HG03159 (cell line): ENCODE measurements around the gene BDH2.

Experiments
- ATAC-seq: cut with Tn5 transposase; IDR thresholded peaks from one replicate; pipeline ENCODE4 v1.9.1; 2021; ENCODE audit warnings: mild to moderate bottlenecking, moderate library complexity; ENCODE audit not compliant: unreplicated experiment

Gene BDH2

DNA sequence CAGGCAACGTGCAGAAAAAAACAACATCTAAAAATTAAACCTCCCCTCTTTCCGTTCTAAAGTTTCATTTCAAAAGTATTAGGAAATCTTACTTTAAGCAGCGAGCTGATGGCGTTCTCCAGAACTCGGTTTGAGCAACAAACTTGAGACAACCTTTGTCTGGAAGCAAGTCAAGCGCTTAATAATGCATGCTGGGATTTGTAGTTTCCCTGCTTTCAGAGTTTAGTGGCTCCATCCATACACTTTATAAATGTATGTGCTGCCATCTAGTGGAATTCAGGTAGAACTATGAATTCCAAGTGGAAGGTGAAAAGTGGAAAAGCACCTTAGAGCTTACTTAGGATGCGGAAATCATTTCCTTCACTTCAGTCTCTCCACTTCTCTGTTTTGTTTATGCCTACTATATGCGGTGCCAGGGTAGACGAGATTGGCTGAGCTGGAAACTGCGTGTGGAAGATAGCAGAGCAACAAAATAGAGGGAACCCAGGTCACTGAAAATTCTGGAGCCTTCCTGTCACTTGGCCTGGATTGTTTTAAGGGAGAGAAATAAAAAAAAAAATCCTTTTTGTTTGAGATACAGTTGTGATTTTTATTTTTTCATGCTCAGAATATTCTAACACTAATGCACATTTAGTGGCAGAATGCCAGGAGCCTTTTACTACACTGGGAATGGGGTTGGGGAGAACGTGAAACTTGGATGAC, at the start of gene BDH2:
BDH2 (minus strand) TSS at position 144 of the 702 bp plus-strand sequence. CDS start 3,580 bp downstream, outside the sequence.
- ATAC-seq: peak; percentile 97

DNA sequence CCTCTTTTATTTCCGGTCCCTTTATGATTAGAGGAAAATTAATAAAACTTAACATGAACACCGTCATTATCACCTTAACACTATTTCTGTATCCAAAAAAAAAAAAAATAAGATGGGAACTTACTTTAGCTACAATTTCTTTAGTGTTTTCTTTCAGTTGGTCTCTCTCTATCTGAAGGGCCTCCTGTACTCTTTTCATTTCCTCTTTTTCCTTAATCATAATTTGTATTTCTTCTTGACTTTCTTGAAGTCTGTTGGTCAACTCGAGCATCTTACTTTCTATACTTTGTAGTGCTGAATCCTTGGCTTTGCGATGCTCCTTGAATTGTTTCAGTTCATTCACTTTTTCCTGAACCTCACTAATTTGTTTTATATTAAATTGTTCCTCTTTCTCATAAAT, 45.3 kb upstream of the BDH2 start:
- ATAC-seq: no peak

DNA sequence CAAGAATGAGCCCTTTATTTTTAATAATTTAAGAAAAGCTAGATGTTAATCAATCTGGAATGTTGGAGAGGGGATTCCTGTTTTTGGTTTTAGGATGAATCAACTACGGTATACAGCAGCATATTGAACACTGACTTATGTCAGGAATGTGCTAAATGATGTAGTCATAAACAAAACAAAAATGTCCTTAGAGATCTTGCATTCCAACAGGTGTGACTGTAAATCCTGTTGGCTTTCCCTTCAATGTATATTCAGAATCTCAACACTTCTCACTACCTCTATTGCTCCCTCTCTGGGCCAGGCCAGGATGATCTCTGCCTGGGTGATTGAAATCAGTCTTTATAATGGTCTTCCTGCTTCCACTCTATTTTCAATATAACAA, 37.8 kb upstream of the BDH2 start:
- ATAC-seq: no peak

DNA sequence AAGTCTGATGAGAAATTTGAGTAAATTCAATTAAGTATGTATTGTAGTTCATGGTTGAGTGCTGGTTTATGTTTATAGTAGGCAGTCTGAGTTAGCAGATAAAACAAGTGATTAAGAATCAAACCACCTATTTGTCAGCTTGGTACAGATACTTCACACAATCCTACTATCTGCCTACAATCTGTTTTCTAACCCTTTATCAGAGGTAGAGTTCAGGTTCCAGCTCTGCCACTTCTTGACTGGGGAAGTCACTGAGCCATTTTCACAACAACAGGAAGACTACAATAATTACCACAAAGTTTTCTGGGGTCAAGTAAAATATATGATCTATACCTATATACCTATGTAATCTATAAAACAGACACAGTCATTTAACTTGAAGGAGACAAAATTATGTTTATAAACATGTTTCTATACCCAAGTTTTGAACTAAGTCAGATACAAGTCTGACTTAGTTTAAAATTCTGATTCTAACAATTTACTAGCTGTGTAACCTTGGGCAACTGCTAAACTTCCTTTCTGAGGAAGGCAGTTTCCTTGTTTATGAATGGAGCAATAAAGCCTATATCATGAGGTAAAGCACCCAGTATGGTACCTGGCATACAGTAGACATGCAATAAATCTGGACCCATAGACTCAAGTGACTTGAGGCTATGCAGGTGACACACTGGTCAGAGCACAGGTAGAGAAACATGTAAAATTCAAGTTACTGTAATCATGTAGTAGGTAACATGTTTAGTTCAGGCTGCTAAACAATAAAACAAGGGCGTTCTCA, 37.2 kb upstream of the BDH2 start:
- no peak for ATAC-seq

DNA sequence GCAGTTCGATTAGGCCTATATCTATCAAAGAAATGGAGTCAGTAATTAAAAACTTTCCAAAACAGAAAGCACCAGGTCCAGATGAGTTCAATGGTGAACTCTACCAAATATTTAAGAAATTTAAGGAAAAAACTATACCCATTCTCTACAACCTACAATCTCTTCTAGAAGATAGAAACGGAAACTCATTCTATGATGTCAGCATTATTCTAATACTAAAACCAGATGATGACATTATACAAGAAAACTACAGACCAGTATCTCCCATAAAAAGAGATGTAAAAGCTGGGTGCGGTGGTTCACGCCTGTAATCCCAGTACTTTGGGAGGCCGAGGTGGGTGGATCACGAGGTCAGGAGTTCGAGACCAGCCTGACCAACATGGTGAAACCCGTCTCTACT, 29.5 kb upstream of the BDH2 start:
- no peak for ATAC-seq

DNA sequence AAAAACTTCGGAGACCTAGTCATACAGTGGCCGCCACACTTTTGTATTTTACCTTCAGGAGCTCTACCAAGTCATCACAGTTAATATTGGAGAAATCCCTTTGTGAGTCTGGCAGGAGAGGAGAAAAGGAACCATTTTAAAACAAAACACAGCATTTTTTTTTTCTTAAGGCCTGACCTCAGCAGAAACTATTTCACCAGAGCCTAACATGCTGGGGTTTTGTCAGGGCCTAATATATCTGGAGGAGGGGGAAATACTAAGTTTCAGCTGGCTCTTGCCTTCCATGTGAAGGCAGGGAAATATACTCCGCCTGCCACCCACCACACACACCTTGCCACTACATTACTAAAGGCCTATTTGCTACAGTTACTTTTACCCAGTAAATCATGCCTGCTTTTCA, 26.5 kb upstream of the BDH2 start:
- no peak for ATAC-seq

DNA sequence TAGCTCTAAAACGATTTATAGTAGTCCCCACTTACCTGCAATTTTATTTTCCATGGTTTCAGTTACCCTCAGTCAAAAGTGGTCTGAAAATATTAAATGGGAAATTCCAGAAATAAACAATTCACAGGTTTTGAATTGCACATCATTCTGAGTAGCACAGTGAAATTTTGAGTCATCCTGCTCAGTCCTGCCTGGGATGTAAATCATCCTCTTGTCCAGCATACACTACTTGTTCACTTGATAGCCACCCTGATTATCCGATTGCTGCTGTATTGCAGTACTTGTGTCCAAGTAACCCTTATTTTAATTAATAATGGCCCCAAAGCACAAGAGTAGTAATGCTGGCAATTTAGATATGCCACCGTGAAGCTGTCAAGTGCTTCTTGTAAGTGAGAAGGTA, 23.5 kb upstream of the BDH2 start:
- ATAC-seq: no peak

DNA sequence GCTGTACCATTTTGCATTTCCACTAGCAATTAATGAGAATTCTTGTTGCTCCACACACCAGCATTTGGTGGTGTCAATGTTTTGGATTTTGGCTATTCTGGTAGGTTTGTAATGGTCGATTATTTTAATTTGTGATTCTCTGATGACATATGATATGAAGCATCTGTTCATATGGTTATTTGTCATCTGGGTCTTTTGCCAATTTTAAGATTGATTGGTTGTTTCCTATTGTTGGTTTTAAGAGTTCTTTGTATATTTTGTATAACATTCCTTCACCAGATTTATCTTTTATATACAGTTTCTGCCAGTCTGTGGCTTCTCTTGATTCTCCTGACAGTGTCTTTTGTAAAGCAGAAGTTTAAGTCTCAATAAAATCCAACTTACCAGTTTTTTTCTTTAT, 18.5 kb upstream of the BDH2 start:
- no peak for ATAC-seq

DNA sequence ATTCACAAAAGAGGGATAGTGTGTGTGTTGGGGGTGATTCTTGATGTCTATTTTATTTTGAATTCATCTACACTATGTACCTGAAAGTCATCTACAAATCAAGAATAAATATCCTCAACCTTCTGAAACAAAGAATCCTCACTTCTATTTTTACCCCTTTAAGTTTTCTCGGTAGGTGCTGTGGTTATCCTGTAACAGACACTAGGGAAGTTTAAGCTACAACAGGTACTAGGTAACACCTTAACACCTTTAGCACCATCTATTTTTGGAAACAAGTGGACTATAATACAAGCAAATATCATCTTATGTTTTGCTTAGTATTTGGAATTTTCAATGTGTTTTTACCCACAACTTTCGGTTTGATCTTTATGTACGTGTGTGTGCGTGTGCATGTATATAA, 12.0 kb upstream of the BDH2 start:
- ATAC-seq: no peak

DNA sequence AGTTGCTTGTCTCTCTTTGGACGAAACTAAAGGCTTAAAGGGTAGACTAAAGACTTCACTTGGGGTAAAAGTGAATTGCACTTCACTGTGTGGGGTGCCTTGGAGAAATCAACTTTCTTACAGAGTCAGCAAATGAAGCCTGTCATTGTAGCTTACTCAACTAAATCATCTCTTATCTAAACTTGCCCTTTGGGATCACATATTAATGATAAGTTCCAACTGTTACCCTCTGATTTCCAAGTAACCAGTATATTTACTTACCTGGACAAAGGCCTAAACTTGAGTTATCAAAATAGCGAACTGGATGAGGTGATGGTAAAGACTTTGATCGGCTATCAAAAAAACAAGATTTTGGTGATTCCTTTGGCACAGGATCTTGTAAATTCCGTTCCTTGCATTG, 8.9 kb upstream of the BDH2 start:
- no peak for ATAC-seq

DNA sequence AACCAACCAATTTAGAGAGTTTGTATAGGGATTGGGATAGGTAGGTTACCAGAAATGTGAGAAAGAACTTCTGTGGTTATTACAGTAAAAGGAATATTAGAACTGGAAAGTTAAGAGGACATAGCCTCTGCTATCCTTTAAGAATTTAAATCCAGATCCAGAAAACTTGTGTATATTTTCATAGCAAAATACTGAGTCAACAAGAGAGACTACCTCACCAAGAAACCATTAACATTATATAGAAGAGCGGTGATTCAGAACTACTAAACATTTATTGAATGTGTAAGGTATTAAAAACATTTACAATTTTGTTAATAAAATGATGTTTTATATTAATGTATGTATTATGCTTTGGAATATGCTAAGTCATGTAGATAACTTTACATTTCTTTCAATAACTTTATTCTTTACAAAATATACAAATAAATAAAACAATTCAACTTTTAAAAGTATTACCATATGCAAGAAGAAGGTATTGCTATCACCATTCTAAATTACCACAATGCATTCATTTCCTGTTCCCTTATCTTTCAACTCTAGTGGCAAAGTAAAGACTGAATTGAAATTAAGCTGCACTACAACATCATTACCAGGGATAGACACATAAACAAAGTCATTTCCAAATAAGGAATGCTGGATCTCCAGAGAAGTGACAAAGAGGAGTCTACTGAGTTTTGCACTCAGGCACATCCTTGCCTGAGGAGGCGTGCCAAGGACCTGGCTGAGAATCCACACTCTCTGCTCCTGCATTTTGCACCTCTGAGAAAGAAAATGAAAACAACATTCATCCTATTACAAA, 6.1 kb upstream of the BDH2 start:
- no peak for ATAC-seq

DNA sequence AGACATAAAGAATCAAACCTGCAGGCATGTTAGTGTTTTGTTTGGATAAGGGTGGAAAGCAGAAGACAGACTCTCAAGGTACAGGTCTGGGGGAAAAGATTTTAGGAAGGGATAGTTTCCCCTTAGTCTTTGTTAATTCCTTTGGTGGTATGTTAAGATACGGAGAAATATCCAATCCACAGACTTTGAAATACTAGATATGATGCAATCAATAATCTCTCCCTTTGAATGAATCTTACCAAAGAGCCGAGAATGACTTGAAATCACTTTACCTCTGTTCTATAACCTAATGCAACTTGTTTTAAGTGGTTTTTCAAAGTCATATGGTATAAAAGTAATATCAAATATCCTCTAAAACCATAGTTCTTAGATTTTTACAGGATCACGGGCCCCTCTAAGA, 5.3 kb upstream of the BDH2 start:
- no peak for ATAC-seq

DNA sequence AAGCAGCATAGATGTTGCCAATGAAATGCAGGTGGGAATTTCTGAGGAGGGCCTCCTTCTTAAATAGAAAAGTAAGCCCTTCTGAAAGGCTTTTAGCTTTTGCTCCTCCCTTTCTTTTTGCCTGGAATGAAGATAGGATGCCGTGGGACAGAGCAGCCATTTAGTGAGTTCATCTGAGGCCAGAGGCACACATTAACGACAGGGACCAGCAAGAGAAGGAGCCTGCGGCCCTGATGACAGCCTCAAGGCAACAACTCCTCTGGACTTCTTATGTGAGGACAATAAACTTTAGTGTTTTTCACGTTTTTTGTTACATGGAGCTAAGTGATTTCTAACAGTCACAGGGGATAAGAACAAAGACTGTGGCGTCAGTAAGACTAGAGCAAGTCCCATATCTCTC, 1.1 kb upstream of the BDH2 start:
- no peak for ATAC-seq

DNA sequence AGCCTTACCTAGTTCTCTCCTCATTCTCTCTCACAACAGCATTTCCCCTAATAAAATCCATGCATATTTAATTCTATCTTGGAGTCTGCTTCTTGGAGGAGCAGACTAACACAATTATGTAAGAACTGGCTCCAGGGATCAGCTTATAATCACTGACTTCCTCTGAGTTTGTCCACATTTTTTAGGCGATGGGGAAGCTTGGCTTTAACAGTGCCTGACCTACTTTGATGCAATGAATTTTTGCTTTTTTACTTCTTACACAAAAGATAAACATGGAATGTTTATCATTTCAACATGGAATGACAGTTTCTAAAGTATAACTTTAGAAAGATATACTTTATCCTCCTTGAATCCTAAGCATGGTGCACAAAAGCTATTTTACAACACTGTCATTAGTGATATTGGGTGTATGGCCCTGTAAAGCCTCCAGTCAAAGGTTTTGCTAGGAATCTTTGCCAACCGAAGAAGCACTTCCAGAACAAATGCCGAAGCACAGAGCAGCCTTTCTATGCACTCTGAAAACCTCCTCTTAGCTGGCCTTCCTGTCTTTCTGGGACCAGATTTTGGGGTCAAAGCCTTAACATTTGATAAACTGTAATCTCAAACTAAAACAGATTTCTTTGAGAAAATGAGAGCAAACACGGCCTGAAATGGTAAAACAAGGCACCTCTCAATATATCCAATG, 736 bp downstream of the BDH2 start:
- no peak for ATAC-seq

DNA sequence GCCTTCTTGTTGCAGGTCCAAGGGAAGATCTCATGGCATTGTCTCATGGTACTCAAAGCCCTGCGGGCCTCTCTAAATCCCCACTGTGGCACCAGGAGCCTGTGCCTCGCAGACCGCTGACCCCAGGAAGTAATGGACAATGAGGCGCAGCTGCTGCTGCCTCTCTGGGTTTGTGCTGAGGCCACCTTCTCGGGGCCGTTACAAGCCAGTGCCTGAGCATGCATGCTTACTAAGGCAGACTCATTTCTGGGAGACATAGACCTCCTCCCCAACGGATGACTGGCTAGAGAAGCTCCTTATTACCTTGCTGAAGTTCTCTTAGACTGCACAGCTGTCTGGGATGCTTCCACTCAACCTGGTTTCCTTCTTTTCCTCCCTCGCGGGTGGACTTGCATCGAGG, 1.3 kb downstream of the BDH2 start:
- ATAC-seq: no peak

DNA sequence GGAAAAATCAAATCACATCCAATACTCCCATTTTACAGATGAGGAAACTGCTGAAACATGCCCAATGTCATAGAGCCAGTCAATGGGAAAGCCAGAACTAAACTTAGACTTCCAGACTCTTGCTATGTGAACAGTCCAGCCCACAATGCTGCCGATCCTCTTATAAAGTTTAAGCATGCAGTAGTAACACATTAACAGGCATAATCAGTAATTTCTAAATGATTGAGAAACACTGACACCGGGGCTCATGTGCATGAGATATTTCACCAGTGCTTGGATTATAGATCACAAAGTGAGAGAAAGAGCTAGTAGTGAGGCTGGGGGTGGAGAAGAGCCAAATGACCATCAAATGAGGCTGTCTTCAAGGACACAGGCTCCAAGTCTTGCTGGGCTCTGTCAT, 2.5 kb downstream of the BDH2 start:
- ATAC-seq: no peak

DNA sequence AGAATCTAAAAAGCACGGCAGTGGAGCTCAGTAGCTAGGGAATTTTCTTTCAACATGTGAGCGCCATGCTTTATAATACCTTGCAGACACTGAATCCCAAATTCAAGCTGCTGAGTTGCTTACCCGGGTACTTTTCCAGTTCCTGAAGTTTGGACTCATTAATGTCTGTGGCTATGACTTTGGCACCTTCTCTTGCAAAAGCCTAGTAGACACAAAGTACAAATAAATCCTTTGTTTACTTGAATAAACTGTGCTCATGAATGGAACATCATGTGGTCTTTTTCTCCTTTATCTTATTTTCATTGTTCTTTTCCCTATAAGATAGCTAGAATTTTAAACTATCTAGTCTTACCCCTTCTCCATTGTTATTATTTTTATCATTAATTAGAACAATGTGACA, 4.6 kb downstream of the BDH2 start:
- no peak for ATAC-seq

DNA sequence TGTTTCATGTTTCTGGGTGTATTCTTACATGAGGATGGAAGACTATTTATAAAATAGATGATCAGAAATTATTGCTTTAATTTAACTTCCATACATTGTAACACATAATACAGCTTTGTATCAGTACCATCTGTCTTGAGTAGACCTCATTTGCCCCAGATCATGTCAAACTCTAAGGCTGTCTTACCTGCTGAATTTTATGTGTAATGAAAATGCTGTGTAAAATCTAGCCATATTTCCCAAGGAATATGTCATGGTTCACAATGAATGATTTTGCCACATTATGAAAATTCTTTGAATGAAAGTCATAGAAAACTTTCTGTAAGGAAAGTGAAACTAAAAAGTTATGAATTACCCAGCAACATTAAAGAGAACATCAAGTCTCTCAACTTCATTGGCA, 7.4 kb downstream of the BDH2 start:
- ATAC-seq: no peak

DNA sequence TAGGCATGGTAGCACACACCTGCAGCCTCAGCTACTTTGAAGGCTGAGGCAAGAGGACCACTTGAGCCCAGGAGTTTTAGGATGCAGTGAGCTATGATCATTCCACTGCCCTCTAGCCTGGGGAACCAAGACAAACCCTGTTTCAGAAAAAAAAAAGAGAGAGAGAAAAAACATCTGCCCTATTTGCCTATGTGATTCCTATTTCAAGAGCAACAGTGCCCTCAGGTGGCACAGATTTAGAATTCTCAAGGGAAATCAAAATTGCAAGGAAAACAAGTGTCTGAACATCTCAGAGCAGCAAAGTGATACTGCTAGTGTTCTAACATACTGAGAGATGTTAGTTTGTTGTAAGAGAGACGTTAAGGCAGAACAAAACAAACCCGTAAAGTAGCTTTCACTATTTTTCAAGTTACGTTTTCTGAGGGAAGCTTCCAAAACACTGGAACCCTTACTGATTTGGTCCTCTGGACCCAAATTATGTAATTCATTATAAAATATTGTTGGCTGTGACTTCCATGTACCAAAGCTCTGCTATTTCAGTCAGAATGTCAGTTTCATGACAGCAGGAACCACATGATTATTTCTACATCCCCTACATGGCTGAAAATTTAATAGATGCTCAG, 7.9 kb downstream of the BDH2 start:
- ATAC-seq: peak; percentile 72

DNA sequence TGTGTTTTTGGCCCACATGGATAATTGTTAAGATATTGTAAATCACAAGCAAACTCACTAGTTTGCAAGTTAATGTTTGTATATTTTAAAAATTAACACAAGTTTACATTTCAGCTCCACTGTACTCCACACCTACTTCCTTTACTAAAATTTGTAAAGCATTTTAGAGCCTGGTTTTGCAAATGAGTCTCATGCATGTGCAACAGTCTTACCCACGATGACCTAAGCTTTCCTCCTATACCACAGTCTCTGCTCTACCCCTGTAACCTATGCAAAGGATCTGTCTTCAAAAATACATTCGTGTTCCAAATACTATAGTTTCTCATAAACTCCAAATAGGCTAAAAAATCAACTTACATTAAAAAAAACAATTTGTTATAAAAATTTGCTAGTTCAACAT, 10.2 kb downstream of the BDH2 start:
- no peak for ATAC-seq

DNA sequence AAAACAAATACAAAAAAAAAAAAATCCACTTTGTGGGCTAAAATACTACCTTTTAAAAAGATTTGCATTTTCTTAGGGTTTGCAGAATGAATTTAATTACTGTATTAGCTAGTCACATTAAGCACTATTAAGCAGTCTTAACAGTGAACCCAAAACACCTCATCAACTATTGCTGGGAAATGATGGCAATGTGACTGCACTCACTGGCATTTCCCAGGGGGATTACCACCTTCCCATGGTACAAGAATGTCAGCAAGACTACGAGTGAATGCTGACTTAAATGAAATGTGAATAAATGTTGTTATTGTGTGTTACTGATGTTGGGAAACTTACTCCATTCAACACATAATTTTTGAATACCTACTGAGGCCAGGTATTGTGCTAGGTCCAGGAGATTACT, 13.1 kb downstream of the BDH2 start:
- no peak for ATAC-seq
